HG03521 (cell line): ENCODE data around the gene NUDT1.

Experiments used
- ATAC-seq: cut with Tn5 transposase; IDR thresholded peaks from one replicate; pipeline ENCODE4 v1.9.1; 2021; ENCODE audit warnings: mild to moderate bottlenecking, moderate library complexity; ENCODE audit not compliant: unreplicated experiment

The NUDT1 gene

GRCh38 chr7:2241580-2242540 is at the start of gene NUDT1, which contains the start of gene MRM2:
Gene NUDT1, plus strand, starts transcription at chr7:2242226. Its CDS starts 2,349 bp downstream, at chr7:2244575.
Gene MRM2, minus strand, starts transcription at chr7:2242205. Its CDS starts 36 bp downstream, at chr7:2242169.
- peak; percentile 80 for ATAC-seq

- ATAC-seq, result no peak
Observed at GRCh38 chr7:2192831-2193534, 49.0 kb upstream of the NUDT1 start.

GRCh38 chr7:2193575-2194305 is 48.3 kb upstream of the NUDT1 start:
- no peak for ATAC-seq

GRCh38 chr7:2195400-2196246 is 46.4 kb upstream of the NUDT1 start:
- ATAC-seq, result no peak

- no peak for ATAC-seq
Observed at GRCh38 chr7:2196381-2197378, 45.3 kb upstream of the NUDT1 start.

- ATAC-seq, result no peak
Observed at GRCh38 chr7:2197436-2198155, 44.4 kb upstream of the NUDT1 start.

- no peak for ATAC-seq
Observed at GRCh38 chr7:2198206-2198605, 43.8 kb upstream of the NUDT1 start.

GRCh38 chr7:2198760-2199159 is 43.3 kb upstream of the NUDT1 start:
- ATAC-seq, result no peak

- ATAC-seq, result no peak
Observed at GRCh38 chr7:2199528-2199927, 42.5 kb upstream of the NUDT1 start.

GRCh38 chr7:2199956-2200583 is 42.0 kb upstream of the NUDT1 start:
- no peak for ATAC-seq

GRCh38 chr7:2200584-2200980 is 41.4 kb upstream of the NUDT1 start:
- no peak for ATAC-seq

- ATAC-seq, result no peak
Observed at GRCh38 chr7:2201128-2201527, 40.9 kb upstream of the NUDT1 start.

- no peak for ATAC-seq
Observed at GRCh38 chr7:2201686-2202360, 40.2 kb upstream of the NUDT1 start.

- no peak for ATAC-seq
Observed at GRCh38 chr7:2202361-2202761, 39.7 kb upstream of the NUDT1 start.

GRCh38 chr7:2202901-2203765 is 38.9 kb upstream of the NUDT1 start:
- ATAC-seq, result no peak

GRCh38 chr7:2203766-2204300 is 38.2 kb upstream of the NUDT1 start:
- ATAC-seq, result no peak
